ENCODE measurements around the gene PIK3R4.

PIK3R4 gene

GRCh38 chr3:130687327-130687726 is 59.3 kb downstream of the PIK3R4 start:
- DNase-seq: no peak

GRCh38 chr3:130686833-130687232 is 59.8 kb downstream of the PIK3R4 start:
- no peak for DNase-seq

- no peak for DNase-seq
These were observed 64.5 kb downstream of the PIK3R4 start for GRCh38 chr3:130682131-130682530.

- DNase-seq: no peak
These were observed 67.4 kb downstream of the PIK3R4 start for GRCh38 chr3:130679218-130679617.

GRCh38 chr3:130677343-130677742 is 69.3 kb downstream of the PIK3R4 start:
- no peak for DNase-seq

- no peak for DNase-seq
These were observed 74.9 kb downstream of the PIK3R4 start for GRCh38 chr3:130671545-130672312.

- no peak for DNase-seq
These were observed 76.9 kb downstream of the PIK3R4 start for GRCh38 chr3:130669740-130670139.

GRCh38 chr3:130663092-130663491 is 83.5 kb downstream of the PIK3R4 start:
- no peak for DNase-seq

GRCh38 chr3:130662501-130662996 is 84.1 kb downstream of the PIK3R4 start:
- no peak for DNase-seq

- DNase-seq: no peak
These were observed 85.3 kb downstream of the PIK3R4 start for GRCh38 chr3:130661140-130661891.

GRCh38 chr3:130659911-130660310 is 86.7 kb downstream of the PIK3R4 start:
- no peak for DNase-seq

GRCh38 chr3:130658678-130659077 is 88.0 kb downstream of the PIK3R4 start:
- no peak for DNase-seq

GRCh38 chr3:130656627-130657026 is 90.0 kb downstream of the PIK3R4 start:
- no peak for DNase-seq

GRCh38 chr3:130654921-130655320 is 91.7 kb downstream of the PIK3R4 start:
- peak; percentile 23 to 49 (median 46) for DNase-seq

- DNase-seq: no peak
These were observed 92.5 kb downstream of the PIK3R4 start for GRCh38 chr3:130654091-130654490.

GRCh38 chr3:130649061-130649654 is 97.5 kb downstream of the PIK3R4 start:
- DNase-seq: no peak

GRCh38 chr3:130648293-130648692 is 98.3 kb downstream of the PIK3R4 start:
- no peak for DNase-seq

- no peak for DNase-seq
These were observed 101.4 kb downstream of the PIK3R4 start for GRCh38 chr3:130645261-130645660.

GRCh38 chr3:130644628-130645253 is 101.9 kb downstream of the PIK3R4 start:
- no peak for DNase-seq

GRCh38 chr3:130640027-130640426 is 106.6 kb downstream of the PIK3R4 start:
- no peak for DNase-seq

- no peak for DNase-seq
These were observed 110.0 kb downstream of the PIK3R4 start for GRCh38 chr3:130636480-130637234.

- DNase-seq: no peak
These were observed 110.7 kb downstream of the PIK3R4 start for GRCh38 chr3:130635978-130636377.
